ENCODE results near the gene FBXO4.
A peak's percentile ranks its signal among the peaks of the same experiment; 100 is the strongest.

The FBXO4 gene

DNA sequence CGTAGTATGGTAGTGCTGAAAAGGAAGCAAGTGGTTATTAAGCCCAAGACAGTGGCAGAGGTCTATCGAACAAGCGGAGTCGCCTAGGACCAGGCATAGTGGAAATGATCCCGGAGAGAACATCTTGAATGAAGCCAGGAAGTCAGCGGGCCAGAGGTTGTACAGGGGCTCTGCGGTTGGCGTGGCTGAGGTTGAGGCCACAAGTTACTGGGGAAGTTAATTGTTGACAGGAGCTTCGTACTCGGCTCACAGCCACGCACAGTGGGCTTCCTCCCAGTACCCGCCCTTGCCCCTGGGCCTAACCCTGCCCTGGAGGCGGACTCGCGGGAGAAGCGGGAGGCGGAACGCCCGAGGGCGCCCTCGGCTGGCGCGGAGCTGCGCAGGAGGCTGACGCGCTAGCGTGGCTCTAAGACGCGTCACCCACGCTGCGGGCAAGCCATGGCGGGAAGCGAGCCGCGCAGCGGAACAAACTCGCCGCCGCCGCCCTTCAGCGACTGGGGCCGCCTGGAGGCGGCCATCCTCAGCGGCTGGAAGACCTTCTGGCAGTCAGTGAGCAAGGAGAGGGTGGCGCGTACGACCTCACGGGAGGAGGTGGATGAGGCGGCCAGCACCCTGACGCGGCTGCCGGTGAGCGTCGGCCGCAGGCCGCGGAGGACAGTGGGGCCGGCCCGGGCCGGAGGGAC is at the start of gene FBXO4:
FBXO4 (plus strand) TSS at position 410 of the 683 bp plus-strand sequence; CDS start at position 439, 29 bp downstream.
- DNase-seq: no peak

DNA sequence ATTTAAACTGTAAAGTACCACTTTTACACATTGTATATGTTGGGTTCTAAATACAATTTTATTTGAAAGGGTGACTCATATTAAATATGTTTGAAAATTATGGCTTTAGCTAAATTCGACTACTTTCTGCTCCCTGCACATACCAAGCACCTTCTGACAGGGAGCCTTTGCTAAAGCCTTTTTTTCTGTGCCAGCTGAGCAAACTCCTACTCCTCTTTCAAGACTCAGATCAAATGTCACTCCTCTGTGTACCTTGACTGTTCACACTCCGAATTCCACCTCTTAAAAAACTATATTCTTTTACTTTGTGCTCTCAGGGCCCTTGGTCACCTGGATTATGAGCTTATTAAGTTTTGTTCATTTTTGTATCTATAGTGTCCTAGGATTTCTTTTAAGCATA is 48.4 kb upstream of the FBXO4 start:
- no peak for DNase-seq

- DNase-seq: no peak
Observed at GRCh38 chr5:41877408-41877807, 47.7 kb upstream of the FBXO4 start.

- no peak for DNase-seq
Observed at GRCh38 chr5:41878173-41878572, 46.9 kb upstream of the FBXO4 start.

GRCh38 chr5:41878643-41879478 is 46.2 kb upstream of the FBXO4 start:
- no peak for DNase-seq

DNA sequence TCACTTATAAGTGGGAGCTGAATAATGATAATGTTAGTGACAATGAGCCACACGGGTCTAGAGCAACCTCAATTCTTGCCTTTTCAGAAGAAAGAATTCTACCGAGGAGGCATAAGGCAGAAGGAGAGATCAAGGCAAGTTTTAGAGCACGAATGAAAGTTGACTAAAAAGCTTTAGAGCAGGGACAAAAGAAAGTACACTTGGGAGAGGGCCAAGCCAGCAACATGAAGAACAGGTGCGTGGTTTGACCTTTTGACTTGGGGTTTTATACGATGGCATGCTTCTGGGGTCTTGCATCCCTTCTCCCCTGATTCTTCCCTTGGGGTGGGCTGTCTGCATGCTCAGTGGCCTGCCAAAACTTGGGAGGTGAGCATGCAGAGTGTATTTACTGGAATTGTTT is 42.3 kb upstream of the FBXO4 start:
- DNase-seq: no peak

GRCh38 chr5:41883243-41883642 is 41.8 kb upstream of the FBXO4 start:
- no peak for DNase-seq

- DNase-seq: no peak
Observed at GRCh38 chr5:41883936-41884335, 41.1 kb upstream of the FBXO4 start.

DNA sequence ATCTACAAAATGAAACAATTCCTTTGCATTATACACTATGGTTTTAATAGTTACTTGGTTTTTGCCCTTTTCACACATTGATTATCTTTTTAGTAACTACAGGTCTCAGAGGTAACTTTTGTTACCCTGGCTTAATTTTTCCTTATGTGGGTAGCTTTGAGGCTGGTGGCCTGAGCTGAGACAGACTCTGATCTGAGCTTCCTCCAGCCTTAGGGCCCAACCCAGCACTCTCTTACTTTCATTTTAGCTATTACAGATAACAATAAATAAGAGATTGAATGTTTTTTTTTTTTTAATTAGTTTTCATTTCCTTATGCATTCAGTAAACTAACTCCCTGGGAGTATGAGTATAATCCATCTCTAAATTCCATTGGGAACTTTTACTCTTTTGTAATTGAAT is 39.8 kb upstream of the FBXO4 start:
- DNase-seq: no peak

DNA sequence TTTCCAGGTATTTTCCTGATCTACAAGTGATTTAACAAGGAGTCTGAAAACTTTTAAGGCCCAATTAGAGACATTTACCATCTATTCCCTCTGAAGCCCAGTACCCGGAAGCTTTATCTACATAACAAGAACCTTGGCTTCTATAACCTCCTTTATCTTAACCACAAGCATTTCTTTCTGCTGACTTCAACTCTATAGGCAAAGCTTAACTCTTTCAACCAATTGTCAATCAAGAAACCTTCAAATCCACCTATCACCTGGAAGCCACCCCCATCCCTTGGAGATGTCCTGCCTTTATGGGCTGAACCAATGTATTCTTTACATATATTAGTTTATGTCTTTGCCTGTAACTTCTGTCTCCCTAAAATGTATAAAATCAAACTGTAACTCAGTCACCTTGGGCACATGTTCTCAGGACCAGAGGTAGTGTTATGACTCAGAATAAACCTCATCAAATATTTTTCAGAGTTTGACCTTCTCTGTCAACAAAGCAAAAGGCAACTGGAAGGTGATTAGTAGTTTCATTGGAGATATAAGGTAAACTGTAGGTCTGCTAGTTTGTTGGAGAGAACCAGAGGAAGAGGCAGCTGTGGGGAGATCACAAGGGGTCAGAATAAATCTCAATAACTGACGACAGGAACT is 33.9 kb upstream of the FBXO4 start:
- DNase-seq: no peak

- DNase-seq: no peak
Observed at GRCh38 chr5:41892031-41892430, 33.0 kb upstream of the FBXO4 start.

- no peak for DNase-seq
Observed at GRCh38 chr5:41893074-41893851, 31.8 kb upstream of the FBXO4 start.

GRCh38 chr5:41896230-41896629 is 28.9 kb upstream of the FBXO4 start:
- DNase-seq: no peak

- no peak for DNase-seq
Observed at GRCh38 chr5:41903382-41903891, 21.6 kb upstream of the FBXO4 start.

DNA sequence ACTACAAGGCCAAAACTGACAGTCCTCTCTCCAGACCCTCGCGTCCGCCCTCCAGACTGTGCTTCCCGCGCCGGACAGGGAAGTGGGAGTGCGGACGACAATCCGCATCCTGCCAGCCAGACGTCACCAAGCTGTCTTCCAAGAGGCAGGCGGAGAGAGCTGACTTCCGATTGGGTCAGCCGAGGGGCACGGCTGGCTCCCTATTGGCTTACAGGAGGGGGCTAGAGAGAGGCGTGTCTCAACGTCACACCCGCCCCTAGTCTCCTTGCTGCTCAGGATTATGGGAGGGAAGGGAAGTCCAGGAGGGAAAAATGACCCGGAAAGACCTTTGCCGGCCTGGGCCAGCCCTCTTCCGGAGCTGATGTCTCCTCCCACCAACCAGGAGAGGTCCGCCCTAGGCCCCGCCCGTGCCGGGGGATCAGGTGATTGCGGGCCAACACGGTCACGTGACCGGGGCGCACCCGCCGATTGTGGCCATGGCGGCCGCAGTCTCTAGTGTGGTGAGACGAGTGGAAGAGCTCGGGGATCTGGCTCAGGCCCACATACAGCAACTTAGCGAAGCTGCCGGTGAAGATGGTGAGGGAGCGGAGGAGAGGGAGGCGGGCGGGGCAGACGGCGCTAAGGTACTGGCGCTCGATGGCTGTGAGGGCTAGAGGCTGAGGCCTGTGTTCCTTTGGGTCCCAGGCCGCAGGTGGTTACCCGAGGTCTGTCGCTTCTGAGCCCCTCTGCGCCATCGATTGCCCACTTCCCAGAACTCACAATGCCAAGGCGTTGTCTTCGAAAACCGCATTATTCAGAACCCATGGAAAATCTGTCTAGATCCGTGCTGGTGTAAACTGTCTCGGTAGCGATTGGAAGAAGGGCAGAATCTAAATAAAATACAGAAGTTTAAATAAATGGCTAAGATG is 20.9 kb upstream of the FBXO4 start, which contains the start of gene RIMOC1:
RIMOC1 (plus strand) TSS at position 453 of the 908 bp plus-strand sequence; CDS start at position 477, 24 bp downstream.
- peak; percentile 97 for DNase-seq

GRCh38 chr5:41906151-41906550 is 18.9 kb upstream of the FBXO4 start:
- no peak for DNase-seq

DNA sequence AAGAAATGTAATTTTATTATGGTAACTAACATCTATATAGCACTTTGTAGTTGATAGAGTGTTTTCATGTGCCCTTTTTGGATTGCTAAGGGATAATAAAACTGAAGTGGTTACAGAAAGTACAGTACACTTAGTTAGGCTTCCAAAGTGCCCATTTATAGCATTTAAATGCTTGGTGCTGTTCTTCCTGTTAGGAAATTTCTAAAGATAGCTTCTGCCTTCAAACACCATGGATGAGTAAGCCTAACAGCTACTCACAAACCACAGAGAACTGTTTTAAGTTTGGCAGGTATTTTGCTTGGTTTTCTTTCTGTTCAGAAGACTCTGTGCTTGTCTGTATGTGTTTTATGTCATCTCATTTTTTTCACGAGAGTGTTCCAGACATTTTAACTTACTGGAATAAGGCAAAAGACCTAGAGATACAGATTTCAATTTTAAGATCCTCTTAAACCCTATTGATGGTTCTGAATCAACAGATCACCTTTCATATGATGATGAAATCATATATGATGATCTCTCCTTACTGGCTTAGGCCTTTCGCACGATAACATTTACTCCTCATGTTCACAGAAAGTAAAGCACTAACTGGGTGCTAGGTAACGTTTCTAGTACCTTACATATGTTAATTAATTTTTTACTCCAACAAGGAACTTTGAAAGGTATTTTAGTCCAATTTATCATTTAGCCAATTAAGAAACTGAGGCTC is 16.6 kb upstream of the FBXO4 start:
- no peak for DNase-seq

GRCh38 chr5:41918105-41918504 is 7.0 kb upstream of the FBXO4 start:
- no peak for DNase-seq

DNA sequence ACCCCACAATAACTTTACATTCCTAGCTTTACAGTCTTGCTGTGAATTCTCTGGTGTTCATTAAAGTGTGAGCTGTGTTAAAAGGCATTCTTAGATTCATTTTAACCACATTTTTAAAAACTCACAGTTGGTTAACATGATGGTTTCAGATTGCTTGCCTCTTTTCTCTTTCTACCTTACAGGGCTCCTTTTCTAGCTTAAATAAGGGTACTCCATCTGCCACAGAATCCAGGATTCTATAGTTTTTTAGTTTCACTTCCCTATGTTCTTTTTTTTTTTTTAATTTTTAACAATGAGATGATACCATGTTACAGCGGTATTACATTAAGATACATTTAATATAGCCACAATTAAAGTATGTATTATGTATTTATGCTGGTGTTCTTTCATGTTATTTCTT is 3.9 kb upstream of the FBXO4 start:
- DNase-seq: no peak

DNA sequence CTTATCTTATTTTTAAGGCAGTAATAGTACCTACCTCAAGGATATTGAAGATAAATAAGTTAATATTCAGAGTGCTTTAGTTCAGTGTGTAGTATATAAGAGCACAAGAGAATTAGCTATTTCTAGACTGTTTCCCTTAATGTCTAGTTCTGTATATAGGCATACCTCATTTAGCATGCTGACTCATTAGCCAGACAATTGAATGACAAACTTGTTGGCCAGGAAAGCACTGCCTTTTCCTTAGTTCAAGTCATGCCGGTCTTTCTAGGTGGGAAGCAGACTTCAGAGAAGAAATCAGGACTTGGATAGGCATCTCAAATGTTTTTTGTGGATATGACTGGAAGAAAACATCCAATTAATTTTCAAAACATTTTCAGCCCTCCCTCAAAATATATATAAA is 3.2 kb upstream of the FBXO4 start:
- no peak for DNase-seq

DNA sequence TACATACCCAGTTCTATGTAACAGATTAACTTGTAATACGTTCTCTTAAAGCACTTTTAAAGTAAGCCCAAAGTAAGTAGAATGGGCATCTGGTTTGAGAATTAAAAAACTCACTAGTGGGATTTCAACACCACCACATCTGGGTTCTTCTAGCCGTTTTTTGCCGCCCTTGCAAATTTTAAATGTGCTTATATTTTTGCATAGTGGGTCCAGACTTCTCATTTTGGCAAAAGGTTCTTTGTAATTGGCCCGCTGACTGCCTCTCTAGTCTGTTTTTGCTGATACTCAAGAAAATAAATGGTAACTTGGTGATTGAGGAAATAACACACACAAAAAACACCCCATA is 582 bp upstream of the FBXO4 start:
- no peak for DNase-seq
